Endothelial cell (in vitro differentiated cells): Measurements from ENCODE around the gene FRAS1. TPM values are rescaled to one million over a fixed set of nuclear protein-coding genes. Genes with fewer than 3 reads are reported as not detected.
A peak's percentile ranks its signal among the peaks of the same experiment; 100 is the strongest.
"Not testable (repeated sequence)": the region's sequence is repeated elsewhere in the genome, so short reads cannot be mapped to it uniquely, and the experiment has no call there.

Experiments used
- DNase-seq: peaks from one replicate; pipeline ENCODE4 v3.0.0; 2021; ENCODE audit warnings: low spot score
- H3K27ac Mint-ChIP-seq: one replicate; pipeline ENCODE4 v1.8.0; 2021; ENCODE audit warnings: mixed read lengths, inconsistent platforms; ENCODE audit not compliant: unreplicated experiment
- H3K27me3 Mint-ChIP-seq: one replicate; pipeline ENCODE4 v1.8.0; 2021; ENCODE audit warnings: mild to moderate bottlenecking, moderate library complexity, mixed read lengths, inconsistent platforms; ENCODE audit not compliant: unreplicated experiment
- H3K36me3 Mint-ChIP-seq: one replicate; pipeline ENCODE4 v1.8.0; 2021; ENCODE audit warnings: mild to moderate bottlenecking, low read depth, mixed read lengths, inconsistent platforms; ENCODE audit not compliant: unreplicated experiment
- H3K4me1 Mint-ChIP-seq: one replicate; pipeline ENCODE4 v1.8.0; 2021; ENCODE audit warnings: mild to moderate bottlenecking, mixed read lengths, inconsistent platforms; ENCODE audit not compliant: unreplicated experiment
- H3K4me3 Mint-ChIP-seq: one replicate; pipeline ENCODE4 v1.8.0; 2021; ENCODE audit warnings: mild to moderate bottlenecking, mixed read lengths, inconsistent platforms; ENCODE audit not compliant: unreplicated experiment
- H3K9me3 Mint-ChIP-seq: one replicate; pipeline ENCODE4 v1.8.0; 2021; ENCODE audit warnings: mixed read lengths, inconsistent platforms; ENCODE audit not compliant: unreplicated experiment
- total RNA-seq: library from RNA; stranded (reverse); fragmentation: NEBNext Ultra II Directional; extraction: Animal tissue kit (Norgen Biotek cat#: 25700); gene quantifications from one replicate; pipeline ENCODE4 v1.2.1, GENCODE V29; 2021; ENCODE audit not compliant: unreplicated experiment
- TF ChIP-seq, protein P1 (sequence below): fragments of 200-600 bp; sonication (generic); IDR thresholded peaks from one replicate; pipeline ENCODE4 v1.5.0; 2021; ENCODE audit warnings: antibody characterized with exemption; ENCODE audit not compliant: unreplicated experiment

The FRAS1 gene
- total RNA-seq, 1 donor from 2014 or later: 51.7 TPM

- H3K4me1 Mint-ChIP-seq: peaks cover 4% of the 10 kb centered on the region
- H3K27me3 Mint-ChIP-seq: no peaks in the 10 kb centered on the region
- H3K27ac Mint-ChIP-seq: no peak overlapping the region
- TF ChIP-seq, protein P1, sequence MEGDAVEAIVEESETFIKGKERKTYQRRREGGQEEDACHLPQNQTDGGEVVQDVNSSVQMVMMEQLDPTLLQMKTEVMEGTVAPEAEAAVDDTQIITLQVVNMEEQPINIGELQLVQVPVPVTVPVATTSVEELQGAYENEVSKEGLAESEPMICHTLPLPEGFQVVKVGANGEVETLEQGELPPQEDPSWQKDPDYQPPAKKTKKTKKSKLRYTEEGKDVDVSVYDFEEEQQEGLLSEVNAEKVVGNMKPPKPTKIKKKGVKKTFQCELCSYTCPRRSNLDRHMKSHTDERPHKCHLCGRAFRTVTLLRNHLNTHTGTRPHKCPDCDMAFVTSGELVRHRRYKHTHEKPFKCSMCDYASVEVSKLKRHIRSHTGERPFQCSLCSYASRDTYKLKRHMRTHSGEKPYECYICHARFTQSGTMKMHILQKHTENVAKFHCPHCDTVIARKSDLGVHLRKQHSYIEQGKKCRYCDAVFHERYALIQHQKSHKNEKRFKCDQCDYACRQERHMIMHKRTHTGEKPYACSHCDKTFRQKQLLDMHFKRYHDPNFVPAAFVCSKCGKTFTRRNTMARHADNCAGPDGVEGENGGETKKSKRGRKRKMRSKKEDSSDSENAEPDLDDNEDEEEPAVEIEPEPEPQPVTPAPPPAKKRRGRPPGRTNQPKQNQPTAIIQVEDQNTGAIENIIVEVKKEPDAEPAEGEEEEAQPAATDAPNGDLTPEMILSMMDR: no peak
- H3K9me3 Mint-ChIP-seq: no peaks in the 10 kb centered on the region
- peaks cover 14% of the 10 kb centered on the region for H3K36me3 Mint-ChIP-seq
- DNase-seq: no peak
- H3K4me3 Mint-ChIP-seq: no peak overlapping the region
Measured at GRCh38 chr4:78493731-78494130, 436.6 kb downstream of the FRAS1 start.

- H3K9me3 Mint-ChIP-seq: no peaks in the 10 kb centered on the region
- no peak for DNase-seq
- no peak overlapping the region for H3K27ac Mint-ChIP-seq
- no peaks in the 10 kb centered on the region for H3K27me3 Mint-ChIP-seq
- TF ChIP-seq, protein P1: no peak
- peaks cover 4% of the 10 kb centered on the region for H3K4me1 Mint-ChIP-seq
- H3K4me3 Mint-ChIP-seq: peak overlapping the region; percentile 17
- H3K36me3 Mint-ChIP-seq: peaks cover 20% of the 10 kb centered on the region
Measured at GRCh38 chr4:78496021-78496643, 439.0 kb downstream of the FRAS1 start.

DNA sequence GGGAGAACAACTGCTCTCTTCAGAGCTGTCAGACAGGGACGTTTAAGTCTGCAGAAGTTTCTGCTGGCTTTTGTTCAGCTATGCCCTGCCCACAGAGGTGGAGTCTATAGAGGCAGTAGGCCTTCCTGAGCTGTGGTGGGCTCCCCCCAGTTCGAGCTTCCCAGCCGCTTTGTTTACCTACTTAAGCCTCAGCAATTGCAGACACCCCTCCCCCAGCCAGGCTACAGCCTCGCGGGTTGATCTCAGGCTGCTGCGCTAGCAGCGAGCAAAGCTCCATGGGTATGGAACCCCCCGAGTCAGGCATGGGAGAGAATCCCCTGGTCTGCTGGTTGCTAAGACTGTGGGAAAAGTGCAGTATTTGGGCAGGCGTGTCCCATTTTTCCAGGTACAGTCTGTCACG lies 449.1 kb downstream of the FRAS1 start:
- H3K4me1 Mint-ChIP-seq, H3K27ac Mint-ChIP-seq, DNase-seq, H3K4me3 Mint-ChIP-seq, H3K27me3 Mint-ChIP-seq, H3K9me3 Mint-ChIP-seq: not testable (repeated sequence)
- peaks cover 27% of the 10 kb centered on the region for H3K36me3 Mint-ChIP-seq

GRCh38 chr4:78509043-78509442 lies 451.9 kb downstream of the FRAS1 start:
- H3K36me3 Mint-ChIP-seq: peaks cover 17% of the 10 kb centered on the region
- TF ChIP-seq, protein P1: no peak
- H3K27ac Mint-ChIP-seq: no peak overlapping the region
- no peaks in the 10 kb centered on the region for H3K9me3 Mint-ChIP-seq
- H3K27me3 Mint-ChIP-seq: peaks cover 2% of the 10 kb centered on the region
- DNase-seq: no peak
- no peaks in the 10 kb centered on the region for H3K4me1 Mint-ChIP-seq
- no peak overlapping the region for H3K4me3 Mint-ChIP-seq

DNA sequence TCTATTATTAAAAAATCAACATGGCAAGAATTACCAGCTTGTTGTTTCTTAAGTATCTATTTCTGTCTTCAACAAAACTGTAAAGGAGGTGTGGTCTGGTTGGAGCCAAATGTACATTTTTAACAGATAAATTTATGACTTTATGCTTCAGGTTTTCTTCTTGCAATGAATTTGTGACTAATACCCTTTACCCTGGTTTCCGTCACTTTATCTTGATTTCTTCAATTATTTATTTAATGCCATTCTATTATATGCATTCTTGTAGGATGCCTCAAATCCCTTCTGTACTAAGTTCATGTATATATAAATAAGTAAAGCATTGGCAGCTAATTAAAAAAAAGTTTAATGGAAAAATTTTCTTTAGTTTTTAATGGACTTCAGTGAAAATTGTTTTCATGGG lies 453.0 kb downstream of the FRAS1 start:
- Mint-ChIP-seq H3K4me3 (no peak overlapping the region), H3K4me1 (no peaks in the 10 kb centered on the region), H3K9me3 (no peaks in the 10 kb centered on the region), H3K36me3 (peaks cover 17% of the 10 kb centered on the region), H3K27me3 (no peaks in the 10 kb centered on the region), H3K27ac (no peak overlapping the region)
- TF ChIP-seq, protein P1: no peak
- no peak for DNase-seq
